ENCODE measurements around the gene MYOF.

- no peak for TF ChIP-seq POLR2A (IDR thresholded peaks at IDR 0.05; ENCODE audit: low read depth, low read length)
- TF ChIP-seq POLR2AphosphoS5 (IDR thresholded peaks at IDR 0.05; ENCODE audit: low read depth, low read length): no peak
- no peak for TF ChIP-seq TAF1 (IDR thresholded peaks at IDR 0.05; ENCODE audit: low read depth, low read length)
Observed at GRCh38 chr10:93440591-93441091, 41.5 kb downstream of the MYOF start.
